GM12891 (cell line): ENCODE data around the gene HERPUD1.

Source experiments
- POLR2A ChIP-seq: IDR thresholded peaks from 2 replicates; pipeline ENCODE4 v1.6.1; 2011; ENCODE audit warnings: low read depth, low read length, control low read depth
- POLR2AphosphoS5 ChIP-seq: IDR thresholded peaks from 2 replicates; pipeline ENCODE4 v1.6.1; 2011; ENCODE audit warnings: low read depth, low read length, control low read depth
- TAF1 ChIP-seq: IDR thresholded peaks from 2 replicates; pipeline ENCODE4 v1.6.1; 2011; ENCODE audit warnings: low read depth, low read length, control low read depth

DNA sequence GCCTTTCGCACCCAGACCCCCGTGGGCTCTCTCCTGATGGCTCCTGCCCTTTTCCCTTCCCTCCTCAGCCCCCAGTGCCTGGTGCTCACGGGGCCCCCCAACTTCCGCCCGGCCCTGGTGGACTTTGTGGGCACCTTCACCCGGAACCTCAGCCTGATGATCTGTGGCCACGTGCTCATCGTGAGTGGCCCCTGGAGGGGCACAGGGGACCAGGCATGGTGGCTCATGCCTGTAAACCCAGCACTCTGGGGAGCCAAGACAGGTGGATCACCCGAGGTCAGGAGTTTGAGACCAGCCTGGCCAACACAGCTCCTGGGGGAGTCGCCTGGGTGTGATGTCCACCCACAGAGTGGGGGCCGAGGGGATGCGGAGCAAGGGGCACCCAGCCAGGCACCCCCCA lies 45.6 kb upstream of the HERPUD1 start:
- TF ChIP-seq TAF1 (no peak), POLR2A (no peak), POLR2AphosphoS5 (no peak)
